Measurements from ENCODE around the gene BHLHE40. TPM values are rescaled to one million over a fixed set of nuclear protein-coding genes. Genes with fewer than 3 reads are reported as not detected.

The BHLHE40 gene
- polyA plus RNA-seq, 10 donors, result 15.6 to 52.8 (median 26.5) TPM

DNA sequence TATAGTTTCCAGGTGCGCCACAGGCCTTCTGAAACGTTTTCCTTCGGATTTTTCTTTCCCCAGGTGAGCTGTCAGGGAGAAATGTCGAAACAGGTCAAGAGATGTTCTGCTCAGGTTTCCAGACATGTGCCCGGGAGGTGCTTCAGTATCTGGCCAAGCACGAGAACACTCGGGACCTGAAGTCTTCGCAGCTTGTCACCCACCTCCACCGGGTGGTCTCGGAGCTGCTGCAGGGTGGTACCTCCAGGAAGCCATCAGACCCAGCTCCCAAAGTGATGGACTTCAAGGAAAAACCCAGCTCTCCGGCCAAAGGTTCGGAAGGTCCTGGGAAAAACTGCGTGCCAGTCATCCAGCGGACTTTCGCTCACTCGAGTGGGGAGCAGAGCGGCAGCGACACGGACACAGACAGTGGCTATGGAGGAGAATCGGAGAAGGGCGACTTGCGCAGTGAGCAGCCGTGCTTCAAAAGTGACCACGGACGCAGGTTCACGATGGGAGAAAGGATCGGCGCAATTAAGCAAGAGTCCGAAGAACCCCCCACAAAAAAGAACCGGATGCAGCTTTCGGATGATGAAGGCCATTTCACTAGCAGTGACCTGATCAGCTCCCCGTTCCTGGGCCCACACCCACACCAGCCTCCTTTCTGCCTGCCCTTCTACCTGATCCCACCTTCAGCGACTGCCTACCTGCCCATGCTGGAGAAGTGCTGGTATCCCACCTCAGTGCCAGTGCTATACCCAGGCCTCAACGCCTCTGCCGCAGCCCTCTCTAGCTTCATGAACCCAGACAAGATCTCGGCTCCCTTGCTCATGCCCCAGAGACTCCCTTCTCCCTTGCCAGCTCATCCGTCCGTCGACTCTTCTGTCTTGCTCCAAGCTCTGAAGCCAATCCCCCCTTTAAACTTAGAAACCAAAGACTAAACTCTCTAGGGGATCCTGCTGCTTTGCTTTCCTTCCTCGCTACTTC is 3.8 kb downstream of the BHLHE40 start:
- DNase-seq, result peak in 1 of 3 donors; percentile 30

DNA sequence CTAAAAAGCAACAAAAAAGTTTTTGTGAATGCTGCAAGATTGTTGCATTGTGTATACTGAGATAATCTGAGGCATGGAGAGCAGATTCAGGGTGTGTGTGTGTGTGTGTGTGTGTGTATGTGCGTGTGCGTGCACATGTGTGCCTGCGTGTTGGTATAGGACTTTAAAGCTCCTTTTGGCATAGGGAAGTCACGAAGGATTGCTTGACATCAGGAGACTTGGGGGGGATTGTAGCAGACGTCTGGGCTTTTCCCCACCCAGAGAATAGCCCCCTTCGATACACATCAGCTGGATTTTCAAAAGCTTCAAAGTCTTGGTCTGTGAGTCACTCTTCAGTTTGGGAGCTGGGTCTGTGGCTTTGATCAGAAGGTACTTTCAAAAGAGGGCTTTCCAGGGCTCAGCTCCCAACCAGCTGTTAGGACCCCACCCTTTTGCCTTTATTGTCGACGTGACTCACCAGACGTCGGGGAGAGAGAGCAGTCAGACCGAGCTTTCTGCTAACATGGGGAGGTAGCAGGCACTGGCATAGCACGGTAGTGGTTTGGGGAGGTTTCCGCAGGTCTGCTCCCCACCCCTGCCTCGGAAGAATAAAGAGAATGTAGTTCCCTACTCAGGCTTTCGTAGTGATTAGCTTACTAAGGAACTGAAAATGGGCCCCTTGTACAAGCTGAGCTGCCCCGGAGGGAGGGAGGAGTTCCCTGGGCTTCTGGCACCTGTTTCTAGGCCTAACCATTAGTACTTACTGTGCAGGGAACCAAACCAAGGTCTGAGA is 4.7 kb downstream of the BHLHE40 start:
- peak in 2 of 3 donors; percentile 49 to 76 for DNase-seq

DNA sequence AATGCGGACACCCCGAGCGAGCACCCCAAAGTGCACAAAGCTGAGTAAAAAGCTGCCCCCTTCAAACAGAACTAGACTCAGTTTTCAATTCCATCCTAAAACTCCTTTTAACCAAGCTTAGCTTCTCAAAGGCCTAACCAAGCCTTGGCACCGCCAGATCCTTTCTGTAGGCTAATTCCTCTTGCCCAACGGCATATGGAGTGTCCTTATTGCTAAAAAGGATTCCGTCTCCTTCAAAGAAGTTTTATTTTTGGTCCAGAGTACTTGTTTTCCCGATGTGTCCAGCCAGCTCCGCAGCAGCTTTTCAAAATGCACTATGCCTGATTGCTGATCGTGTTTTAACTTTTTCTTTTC is 5.3 kb downstream of the BHLHE40 start:
- DNase-seq, result no peak

DNA sequence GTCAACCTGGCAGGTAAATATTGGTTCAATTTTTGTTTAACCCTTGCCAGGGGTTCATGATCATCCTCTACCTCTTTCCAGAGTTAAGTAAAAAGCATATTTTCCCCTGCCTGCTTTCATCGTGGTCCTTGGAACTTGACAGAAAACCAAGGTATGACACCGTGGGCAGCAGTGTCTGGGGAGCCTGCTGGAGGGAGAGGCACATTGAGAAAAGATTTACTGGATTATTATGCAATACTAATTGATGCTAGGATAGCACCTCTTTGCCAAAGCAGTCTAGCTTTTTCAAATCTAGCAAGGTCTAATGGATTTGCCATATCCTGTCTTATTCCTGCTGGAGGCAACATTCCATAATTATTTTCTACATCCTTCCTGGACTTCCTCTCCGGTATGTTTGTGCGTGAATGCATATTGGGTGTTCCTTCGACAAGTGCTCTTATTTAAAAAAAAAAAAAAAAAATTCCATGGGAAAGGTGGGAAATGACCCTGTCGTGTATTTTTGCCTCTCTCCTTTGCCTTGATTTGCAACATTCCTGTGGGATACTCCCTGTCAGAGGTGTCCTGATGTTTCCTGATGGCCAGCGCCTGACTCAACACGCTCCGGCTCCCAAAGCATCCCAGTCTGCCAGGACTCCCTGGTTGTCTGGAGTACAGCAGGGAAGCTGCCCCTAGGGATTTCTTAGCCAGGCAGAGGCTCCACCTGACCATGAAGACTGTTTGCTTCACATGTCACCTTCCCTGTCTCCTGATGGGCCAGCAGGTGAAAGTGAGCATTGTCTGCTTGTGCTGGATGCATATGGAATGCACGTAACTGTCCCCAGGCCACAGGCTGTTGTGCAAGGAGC is 6.3 kb downstream of the BHLHE40 start:
- DNase-seq, result peak in 1 of 3 donors; percentile 44

DNA sequence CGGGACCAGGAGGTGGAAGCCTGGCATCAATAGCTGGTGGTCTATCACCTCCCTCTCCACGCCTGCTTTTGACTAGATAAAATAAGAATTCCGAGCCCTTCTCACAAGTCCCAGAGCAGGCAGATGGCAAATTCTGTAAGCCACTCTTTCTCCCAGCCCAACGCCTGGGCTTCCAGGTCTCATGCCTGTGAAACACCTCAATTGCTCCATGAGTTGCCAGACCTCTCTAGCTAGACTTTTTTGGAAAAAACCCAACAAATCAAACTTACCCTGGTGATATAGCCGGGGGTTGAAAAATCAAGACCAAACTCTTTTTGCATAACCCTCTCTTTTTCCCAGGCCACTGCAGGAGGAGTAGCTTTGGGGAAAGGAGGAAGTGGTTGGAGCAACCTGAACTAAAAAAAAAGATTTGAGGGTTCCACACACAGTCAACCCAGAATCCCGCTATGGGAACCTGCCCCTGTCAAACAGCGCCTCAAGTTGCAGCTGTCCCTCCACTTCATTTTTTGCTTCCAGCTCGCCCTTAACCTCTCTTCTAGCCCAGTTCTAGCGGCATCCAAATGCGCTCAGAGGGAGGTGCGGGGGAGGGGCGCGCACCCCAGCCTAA is 7.0 kb downstream of the BHLHE40 start:
- DNase-seq, result no peak

DNA sequence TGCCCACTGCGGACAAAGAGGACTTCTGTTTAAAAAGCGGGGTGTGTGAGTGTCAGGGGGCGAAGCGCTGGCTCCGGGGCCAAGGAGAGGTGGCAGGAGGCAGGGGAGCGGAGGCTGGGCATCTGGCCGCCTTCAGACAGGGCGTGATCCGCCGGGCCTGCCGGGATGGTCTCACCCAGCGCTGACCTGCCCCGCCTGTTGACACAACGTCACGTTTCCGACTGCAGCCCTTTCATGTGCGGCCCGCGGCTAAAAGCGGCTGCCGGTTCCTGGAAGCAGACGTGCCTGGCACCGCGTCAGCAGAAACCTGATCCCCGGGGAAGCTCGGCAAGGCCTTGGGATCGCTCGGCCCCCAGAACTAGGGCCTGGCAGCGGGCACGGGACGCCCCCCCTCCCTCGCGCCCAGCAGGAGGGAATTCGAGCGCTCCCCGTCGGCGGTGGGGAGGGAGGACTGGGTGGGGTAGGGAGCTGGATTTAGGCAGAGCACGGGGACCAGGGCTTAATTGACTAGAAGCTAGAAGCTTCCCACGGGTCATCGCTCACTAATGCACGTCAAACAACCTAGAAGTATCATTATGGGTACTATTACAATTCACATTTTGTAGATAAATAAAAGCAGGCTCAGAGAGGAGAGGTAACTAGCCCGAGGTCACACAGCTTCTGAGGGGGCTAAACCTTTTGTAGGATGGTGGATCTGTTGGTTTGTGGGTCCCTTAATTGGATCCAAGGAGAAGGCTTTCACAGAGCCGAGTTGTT is 7.7 kb downstream of the BHLHE40 start:
- DNase-seq, result peak; percentile 91 to 96 (median 94)

DNA sequence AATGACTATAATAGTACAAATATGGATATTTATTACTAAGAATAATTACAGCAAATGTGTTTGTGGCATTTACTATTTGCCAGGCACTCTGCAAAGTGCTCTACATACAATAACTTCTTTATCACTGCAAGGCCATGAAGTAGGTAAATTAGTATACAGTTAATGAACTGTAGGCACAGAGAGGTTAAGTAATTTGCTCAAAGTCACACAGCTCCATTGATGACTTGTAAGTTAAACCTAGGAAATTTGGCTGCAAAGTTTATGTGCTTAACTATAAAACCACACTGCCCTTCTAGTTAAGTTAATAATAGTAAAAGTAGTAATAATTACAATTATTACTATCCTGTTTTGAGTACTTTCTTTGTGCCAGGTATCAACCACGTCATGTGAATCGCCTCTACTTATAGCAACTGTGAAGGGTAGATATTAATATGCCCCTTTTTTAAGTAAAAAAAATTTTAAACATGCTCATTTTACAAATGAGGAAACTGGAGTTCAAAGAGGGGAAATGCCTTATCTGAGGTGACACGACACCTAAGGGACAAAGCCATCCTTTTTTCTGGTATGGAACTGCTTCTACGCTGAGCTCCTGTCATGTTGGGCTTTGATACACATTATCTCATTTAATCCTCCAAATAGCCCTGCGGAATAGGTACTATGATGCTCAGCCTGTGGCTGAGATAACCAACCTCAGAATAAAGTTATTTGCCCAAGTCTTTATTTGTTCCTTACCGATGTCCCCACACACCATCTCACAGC is 8.5 kb downstream of the BHLHE40 start:
- DNase-seq, result no peak

DNA sequence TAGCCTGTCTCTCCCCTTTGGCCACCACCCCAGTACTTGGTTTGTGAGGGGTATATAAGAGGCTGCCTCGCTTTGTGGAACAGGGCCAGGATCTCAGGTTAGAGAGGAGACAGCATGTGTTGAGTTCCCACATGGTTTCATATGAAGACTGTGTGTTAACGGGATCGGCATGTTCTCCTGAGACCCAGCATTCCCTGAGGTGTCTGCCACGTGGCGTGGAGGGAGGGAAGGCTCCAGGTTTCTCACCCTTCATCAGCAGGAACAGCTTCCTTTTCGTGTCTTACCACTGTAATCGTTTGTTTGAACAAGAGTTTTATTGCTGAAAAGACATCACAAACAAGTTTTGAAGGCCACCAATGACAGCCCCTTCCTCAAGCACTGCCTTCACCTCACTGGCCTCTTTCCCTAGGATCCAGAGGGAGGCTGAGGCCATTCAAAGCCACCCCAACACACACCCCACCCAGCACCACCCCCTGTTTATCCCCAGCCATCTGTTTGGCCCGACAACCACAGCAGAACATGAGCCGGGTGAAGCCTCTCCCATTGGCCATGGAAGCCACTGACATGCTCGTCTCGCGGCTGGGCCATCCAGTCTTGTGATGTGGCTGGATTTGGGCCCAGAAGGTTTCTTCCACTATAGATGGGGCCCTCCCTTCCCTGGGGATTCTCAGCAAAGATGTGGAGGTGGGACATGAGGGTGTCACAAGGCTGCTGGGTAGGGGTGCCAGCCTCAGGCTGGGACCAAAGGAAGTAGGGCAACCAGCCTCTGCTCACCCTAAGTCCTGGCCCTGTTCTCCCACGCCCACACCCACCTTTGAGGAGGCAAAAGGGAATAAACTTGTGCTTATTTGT is 10.0 kb downstream of the BHLHE40 start:
- peak in 1 of 3 donors; percentile 67 for DNase-seq

DNA sequence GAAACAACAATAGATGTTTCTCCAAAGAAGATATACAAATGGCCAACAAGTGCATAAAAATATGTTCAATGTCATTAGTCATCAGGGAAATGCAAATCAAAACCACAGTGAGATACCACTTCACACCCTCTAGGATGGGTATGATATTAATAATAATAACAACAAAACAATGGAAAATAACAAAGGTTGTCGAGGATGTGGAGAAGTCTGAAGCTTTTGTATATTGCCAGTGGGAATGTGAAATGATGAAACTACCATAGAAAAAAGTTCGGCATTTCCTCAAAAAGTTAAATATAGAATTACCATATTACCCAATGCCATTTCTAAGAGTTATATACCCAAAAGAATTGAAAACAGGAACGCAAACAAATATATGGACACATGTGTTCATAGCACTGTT is 10.8 kb downstream of the BHLHE40 start:
- DNase-seq, result no peak

DNA sequence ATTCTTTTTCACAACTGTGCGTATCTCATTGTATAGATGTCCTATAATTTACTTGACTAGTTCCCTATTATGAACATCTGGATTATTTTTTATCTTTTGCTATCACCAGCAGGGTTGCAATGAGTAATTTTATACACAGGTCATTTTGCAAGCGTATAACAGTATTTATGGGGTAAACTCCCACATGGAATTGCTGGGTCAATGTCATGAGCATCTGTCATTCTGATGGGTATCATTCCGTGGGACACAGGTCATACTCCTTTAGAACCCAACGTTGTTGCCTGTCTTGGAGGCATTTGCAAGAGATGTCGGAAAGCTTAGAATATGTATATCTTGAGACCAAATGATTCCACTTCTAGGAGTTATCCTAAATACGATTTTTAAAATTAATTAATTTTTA is 12.9 kb downstream of the BHLHE40 start:
- DNase-seq, result no peak

DNA sequence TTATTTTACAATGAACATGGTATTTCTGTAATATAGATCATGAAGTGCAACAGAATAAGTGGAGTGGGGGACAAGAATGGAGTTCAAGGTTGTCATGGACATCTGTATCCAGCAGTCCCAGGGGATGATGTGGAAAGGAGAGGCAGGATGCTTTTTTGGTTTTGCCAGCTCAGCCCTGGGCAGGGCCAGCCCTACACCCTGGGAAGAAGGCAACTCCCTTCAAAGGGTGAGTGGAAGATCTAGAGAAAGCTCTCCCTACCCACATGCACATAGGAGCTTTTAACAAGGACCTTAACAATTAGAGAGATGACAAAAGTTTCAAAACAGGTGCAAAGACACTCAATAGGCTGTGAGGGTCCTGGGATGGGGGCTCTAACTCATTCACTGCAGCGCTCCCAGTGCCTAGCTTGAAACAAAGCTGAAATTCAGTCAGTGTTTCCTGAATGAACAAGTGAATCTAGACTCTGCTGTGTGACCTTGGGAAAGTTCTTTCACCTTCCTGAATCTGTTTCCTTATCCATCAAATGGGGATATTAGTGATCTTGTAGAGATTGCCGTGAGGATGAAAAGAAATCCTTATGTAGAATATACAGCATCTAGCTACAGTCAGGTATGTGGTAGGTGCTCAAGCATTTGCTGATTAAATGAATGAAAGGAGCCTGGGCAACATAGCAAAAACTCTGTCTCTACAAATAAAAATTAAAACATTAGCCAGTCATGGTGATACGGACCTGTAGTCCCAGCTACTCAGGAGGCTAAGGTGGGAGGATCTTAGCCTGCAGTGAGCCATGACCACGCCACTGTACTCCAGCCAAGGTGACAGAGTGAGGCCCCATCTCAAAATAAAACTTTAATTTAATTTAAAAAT is 14.3 kb downstream of the BHLHE40 start:
- DNase-seq, result no peak

DNA sequence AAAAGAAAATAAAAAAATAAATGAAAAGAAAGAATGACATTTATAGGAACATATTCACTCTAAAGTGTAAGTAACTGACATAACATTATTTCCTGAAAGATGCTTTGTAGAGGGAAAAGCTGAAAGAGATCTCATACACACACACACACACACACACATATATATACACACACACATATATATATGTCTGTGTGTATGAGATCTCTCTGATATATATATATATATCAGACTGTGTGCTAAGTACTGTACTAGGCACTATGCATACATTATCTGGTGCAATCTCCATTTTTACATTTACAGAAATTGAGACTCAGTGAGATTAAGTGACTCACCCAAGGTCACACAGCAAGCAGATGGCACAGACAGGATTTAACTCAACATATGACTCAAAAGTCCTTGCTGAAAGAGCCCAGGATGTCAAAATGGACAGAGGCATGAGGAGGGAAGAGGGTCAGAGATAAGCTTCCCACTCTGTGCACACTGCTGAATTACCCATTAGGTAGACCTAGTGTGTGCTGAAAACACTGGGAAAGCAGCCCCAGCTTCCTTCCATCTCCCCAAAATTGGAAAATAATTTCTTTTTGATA is 15.0 kb downstream of the BHLHE40 start:
- no peak for DNase-seq

DNA sequence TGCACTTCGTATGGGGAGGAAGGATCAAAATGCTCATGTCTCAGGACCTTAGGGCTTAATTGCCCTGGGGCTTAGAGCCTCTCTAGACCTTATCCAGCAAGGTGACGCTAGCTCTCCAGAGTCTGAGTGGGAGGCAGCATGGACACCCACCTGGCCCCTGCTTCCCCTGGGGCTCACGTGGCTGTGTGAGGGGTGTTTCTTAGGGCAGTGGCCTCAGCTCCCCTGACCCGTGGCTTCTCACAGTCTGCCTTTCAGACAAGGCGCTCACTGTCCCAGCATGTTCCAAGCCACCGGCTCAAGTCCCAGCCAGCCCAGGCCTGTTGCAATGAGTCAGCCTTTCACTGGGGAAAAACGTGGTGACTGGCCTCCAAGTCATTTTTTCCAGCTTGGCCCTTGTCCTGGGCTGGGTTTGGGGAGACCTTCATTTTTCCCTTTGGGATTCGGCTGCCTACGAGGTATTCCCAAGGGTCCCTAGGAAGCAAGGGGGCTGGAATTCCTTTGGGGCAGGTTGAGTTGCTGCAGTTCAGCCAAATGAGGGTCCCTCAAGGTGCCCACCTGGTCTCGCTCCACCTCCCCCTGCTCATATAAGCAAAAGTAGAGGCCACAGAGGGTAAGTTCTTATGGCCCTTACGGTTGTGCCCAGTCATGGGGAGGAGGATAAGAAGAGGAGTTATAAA is 15.7 kb downstream of the BHLHE40 start:
- DNase-seq, result peak in 1 of 3 donors; percentile 67

DNA sequence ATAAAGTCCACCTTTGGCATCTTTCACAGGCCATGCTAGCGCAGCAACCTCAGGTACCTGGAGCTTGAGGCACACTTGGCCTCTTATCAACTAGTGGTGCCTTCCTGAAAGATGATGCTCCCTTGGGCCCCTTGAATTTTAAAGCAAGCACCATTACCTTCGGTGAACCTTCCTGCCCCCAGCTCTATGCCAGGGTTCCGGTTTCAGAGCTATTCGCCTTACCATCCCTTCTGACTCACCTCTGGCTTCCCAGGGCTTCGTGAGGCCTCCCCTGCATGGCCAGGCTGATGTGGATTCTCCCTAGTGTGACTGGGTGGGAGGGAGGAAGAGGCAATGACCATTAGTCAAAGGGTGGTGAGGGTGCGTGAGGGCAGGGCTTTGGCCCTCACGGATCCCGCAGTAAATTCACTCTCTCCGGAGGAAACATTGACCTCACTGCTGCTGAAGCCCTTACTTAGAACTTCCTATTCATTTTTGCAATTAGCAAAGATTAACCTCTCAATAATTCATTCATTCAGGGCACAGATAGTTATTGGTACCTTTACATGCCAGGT is 16.3 kb downstream of the BHLHE40 start:
- no peak for DNase-seq

DNA sequence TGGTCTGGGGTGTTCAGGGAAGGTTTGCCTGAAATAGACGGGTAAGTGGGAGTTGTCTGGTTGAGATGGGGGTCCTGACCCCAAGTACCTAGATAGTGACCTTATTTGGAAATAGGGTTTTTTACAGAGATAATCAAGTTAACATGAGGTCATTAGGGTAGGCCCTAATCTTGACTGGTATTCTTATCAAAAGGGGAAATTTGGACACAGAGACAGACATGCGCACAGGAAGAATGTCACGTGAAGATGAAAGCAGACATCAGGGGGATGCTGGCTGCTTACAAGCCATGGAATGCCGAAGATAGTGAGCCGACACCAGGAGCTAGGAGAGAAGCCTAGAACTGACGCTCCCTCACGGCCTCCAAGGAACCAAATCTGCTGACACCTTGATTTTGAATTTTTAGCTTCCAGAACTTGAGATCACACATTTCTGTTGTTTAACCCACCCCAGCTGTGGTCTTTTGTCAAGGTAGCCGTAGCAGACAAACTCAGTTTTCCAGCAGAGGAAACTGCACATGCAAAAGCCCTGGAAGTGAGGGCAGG is 17.1 kb downstream of the BHLHE40 start:
- DNase-seq, result no peak

DNA sequence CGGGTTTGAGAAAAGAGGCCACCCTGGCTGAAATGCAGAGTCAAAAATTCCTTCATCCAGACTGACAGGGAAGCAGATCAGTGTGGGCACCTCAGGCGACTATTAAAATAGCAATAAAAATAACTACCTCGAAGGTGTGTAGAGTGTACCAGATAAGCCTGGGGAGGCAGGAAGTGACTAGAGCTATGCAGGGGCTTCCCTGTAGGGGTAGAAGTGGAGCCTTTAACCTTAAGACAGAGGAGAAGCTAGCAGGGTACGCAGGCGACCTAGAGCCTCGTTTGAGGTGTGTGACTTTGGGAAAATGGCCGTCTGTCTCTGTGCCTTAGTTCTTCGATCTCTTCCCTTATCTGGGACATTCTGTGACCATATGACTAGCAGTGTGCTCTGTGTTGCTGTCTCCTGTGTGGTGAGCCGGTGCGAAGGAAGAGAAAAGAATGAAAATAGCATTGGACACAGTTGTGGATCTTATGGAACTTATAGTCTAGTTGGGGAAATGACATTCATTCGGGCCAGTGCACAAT is 17.6 kb downstream of the BHLHE40 start:
- DNase-seq, result no peak

Measured in muscle of back (tissue), 11 donors.